Vagina (tissue), 2 donors: ENCODE data around the gene SUSD1.

Experiments
- POLR2A ChIP-seq, 2 donors: fragments of 450-650 bp; IDR thresholded peaks; one replicate each; pipeline ENCODE4 v1.6.1; 2017; ENCODE audit warnings: antibody characterized with exemption in 2 of 2, mild to moderate bottlenecking in 2 of 2, moderate library complexity in 2 of 2
- TF ChIP-seq, protein P1 (sequence below), 3 experiments: fragments of 450-650 bp in 2 of 3; fragments of 200-600 bp in 1 of 3; sonication (generic) in 1 of 3; IDR thresholded peaks; one replicate each; pipeline ENCODE4 v1.5.1; 2017 to 2019; ENCODE audit warnings: antibody characterized with exemption in 3 of 3, mild to moderate bottlenecking in 2 of 3, moderate library complexity in 2 of 3

DNA sequence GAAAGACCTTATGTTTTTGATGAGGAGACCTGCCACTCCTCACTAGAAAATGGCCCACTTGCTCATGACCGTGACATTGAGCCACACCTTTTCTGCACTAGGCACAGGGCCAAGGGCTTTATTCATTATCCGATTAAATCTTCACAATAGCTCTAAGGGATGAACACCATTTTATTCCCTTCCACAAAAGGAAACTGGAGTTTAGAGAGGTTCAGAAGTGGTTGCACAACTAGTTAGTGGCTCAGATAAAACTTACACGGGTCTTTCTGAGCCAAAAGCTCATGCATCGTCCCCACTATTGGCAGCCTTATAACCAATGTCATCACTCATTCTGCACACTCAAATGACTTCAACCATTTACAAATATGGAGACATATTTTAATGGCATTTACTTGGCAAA lies 39.4 kb downstream of the SUSD1 start:
- TF ChIP-seq, protein P1, sequence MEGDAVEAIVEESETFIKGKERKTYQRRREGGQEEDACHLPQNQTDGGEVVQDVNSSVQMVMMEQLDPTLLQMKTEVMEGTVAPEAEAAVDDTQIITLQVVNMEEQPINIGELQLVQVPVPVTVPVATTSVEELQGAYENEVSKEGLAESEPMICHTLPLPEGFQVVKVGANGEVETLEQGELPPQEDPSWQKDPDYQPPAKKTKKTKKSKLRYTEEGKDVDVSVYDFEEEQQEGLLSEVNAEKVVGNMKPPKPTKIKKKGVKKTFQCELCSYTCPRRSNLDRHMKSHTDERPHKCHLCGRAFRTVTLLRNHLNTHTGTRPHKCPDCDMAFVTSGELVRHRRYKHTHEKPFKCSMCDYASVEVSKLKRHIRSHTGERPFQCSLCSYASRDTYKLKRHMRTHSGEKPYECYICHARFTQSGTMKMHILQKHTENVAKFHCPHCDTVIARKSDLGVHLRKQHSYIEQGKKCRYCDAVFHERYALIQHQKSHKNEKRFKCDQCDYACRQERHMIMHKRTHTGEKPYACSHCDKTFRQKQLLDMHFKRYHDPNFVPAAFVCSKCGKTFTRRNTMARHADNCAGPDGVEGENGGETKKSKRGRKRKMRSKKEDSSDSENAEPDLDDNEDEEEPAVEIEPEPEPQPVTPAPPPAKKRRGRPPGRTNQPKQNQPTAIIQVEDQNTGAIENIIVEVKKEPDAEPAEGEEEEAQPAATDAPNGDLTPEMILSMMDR (IDR thresholded peaks at IDR 0.05): no peak
- no peak for TF ChIP-seq POLR2A (IDR thresholded peaks at IDR 0.05)
